Measurements from ENCODE around the gene IGSF21.
A peak's percentile ranks its signal among the peaks of the same experiment; 100 is the strongest.

The IGSF21 gene

GRCh38 chr1:18094096-18094495 lies 13.5 kb upstream of the IGSF21 start:
- no peak for FAIRE-seq

GRCh38 chr1:18097206-18097605 lies 10.4 kb upstream of the IGSF21 start:
- DNase-seq (ENCODE audit: low spot score) (no peak), FAIRE-seq (no peak)

More at GRCh38 chr1:18094096-18094495, 13.5 kb upstream of the IGSF21 start:
- DNase-seq (ENCODE audit: low spot score) = no peak

- no peak for DNase-seq (ENCODE audit: low spot score)
- no peak for FAIRE-seq
These were observed 8.6 kb upstream of the IGSF21 start for GRCh38 chr1:18099026-18099425.

- DNase-seq (ENCODE audit: low spot score) = no peak
- no peak for FAIRE-seq
These were observed 7.5 kb upstream of the IGSF21 start for GRCh38 chr1:18100060-18100459.

GRCh38 chr1:18100491-18101063 lies 7.0 kb upstream of the IGSF21 start:
- DNase-seq (ENCODE audit: low spot score) (peak; percentile 75), FAIRE-seq (peak; percentile 65)

- FAIRE-seq = no peak
- no peak for DNase-seq (ENCODE audit: low spot score)
These were observed 6.1 kb upstream of the IGSF21 start for GRCh38 chr1:18101508-18101907.

GRCh38 chr1:18103788-18104421 lies 3.7 kb upstream of the IGSF21 start:
- DNase-seq (ENCODE audit: low spot score) = no peak
- FAIRE-seq = peak; percentile 92

- FAIRE-seq (no peak), DNase-seq (ENCODE audit: low spot score) (no peak)
These were observed 3.0 kb upstream of the IGSF21 start for GRCh38 chr1:18104546-18105100.

GRCh38 chr1:18105196-18105595 lies 2.4 kb upstream of the IGSF21 start:
- no peak for FAIRE-seq

GRCh38 chr1:18108299-18109057 lies 880 bp downstream of the IGSF21 start:
- FAIRE-seq (peak; percentile 58), DNase-seq (ENCODE audit: low spot score) (no peak)

More at GRCh38 chr1:18105196-18105595, 2.4 kb upstream of the IGSF21 start:
- DNase-seq (ENCODE audit: low spot score) = no peak

GRCh38 chr1:18109058-18109755 lies 1.6 kb downstream of the IGSF21 start:
- FAIRE-seq (no peak), DNase-seq (ENCODE audit: low spot score) (peak; percentile 67)

GRCh38 chr1:18109756-18110597 lies 2.4 kb downstream of the IGSF21 start:
- FAIRE-seq (no peak), DNase-seq (ENCODE audit: low spot score) (peak; percentile 53)

- no peak for DNase-seq (ENCODE audit: low spot score)
These were observed 3.0 kb downstream of the IGSF21 start for GRCh38 chr1:18110598-18110939.

GRCh38 chr1:18110968-18111367 lies 3.4 kb downstream of the IGSF21 start:
- FAIRE-seq = no peak
- DNase-seq (ENCODE audit: low spot score) = no peak

More at GRCh38 chr1:18110598-18110939, 3.0 kb downstream of the IGSF21 start:
- no peak for FAIRE-seq

- no peak for DNase-seq (ENCODE audit: low spot score)
- FAIRE-seq = no peak
These were observed 4.2 kb downstream of the IGSF21 start for GRCh38 chr1:18111605-18112297.

GRCh38 chr1:18112611-18113010 lies 5.0 kb downstream of the IGSF21 start:
- DNase-seq (ENCODE audit: low spot score) = no peak

GRCh38 chr1:18114726-18115410 lies 7.3 kb downstream of the IGSF21 start:
- DNase-seq (ENCODE audit: low spot score) (no peak), FAIRE-seq (no peak)

More at GRCh38 chr1:18112611-18113010, 5.0 kb downstream of the IGSF21 start:
- no peak for FAIRE-seq

- no peak for DNase-seq (ENCODE audit: low spot score)
- no peak for FAIRE-seq
These were observed 9.2 kb downstream of the IGSF21 start for GRCh38 chr1:18116777-18117176.

GRCh38 chr1:18118078-18118477 lies 10.5 kb downstream of the IGSF21 start:
- DNase-seq (ENCODE audit: low spot score) (no peak), FAIRE-seq (no peak)

Measured in urothelium cell line (cell line).